ENCODE results near the gene PSMD6. TPM values are rescaled to one million over a fixed set of nuclear protein-coding genes. Genes with fewer than 3 reads are reported as not detected.

The PSMD6 gene
- total and polyA plus RNA-seq, 2 experiments from 2014 or later = 99.6 to 104 TPM

DNA sequence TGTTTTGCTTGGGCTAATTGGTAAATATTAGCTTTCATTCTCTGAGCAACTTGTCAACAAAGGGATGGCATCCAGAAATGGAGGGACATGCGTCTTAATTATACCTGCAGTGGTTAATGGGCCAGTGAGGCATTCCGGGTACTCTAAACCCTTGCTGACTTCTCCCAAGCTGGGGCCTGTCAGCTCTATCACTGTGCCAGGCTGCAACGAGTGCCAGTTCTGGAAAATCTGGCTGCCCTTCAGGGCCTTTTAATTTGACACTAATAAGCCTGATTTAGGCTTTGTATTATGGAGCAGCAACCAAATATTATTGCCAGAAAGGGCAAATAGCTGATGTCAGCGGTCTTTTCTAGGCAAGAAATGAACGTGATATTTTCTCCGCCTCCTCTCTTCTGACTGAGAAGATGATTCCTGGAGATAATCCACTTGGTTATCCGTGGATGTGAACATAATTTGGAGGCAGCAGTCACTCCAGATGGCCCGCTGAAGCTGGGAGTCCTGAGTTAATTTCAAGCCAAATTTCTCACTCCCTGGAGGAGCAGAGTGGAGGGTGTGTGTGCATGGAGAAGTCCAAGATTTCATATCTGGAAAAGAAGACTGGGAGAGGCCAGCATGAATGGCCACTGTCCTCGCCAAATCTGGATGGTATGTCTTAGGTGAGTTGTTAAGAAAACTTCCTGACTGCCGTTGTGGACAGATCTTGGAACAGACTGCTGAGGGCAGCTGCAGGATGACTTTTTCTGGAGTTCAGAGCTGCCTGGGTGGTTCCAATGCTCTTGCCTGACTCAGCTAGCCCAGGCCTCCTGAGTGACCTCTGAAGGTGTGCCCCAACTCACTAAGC is 44.4 kb upstream of the PSMD6 start:
- DNase-seq (ENCODE audit: low spot score) = no peak
- Histone ChIP-seq H3K9me3 (ENCODE audit: low read depth) (no peaks in the 10 kb centered on the region), H3K79me2 (no peaks in the 10 kb centered on the region), H3K9me2 (replicated peaks; ENCODE audit: insufficient read depth) (no peaks in the 10 kb centered on the region), H2AFZ (no peak overlapping the region), H3K36me3 (replicated peaks; ENCODE audit: insufficient read depth, low read depth) (no peaks in the 10 kb centered on the region), H3K4me2 (no peak overlapping the region), H3K4me3 (no peak overlapping the region), H3K27me3 (no peaks in the 10 kb centered on the region), H3K4me1 (ENCODE audit: insufficient read depth) (no peaks in the 10 kb centered on the region), H3K27ac (no peak overlapping the region), H4K20me1 (ENCODE audit: insufficient read depth, poor library complexity, severe bottlenecking) (no peaks in the 10 kb centered on the region)
- TF ChIP-seq EZH2 (IDR thresholded peaks at IDR 0.05; ENCODE audit: borderline replicate concordance) (no peak), EZH2phosphoT487 (IDR thresholded peaks at IDR 0.05; ENCODE audit: low read depth, severe bottlenecking, unreplicated experiment) (no peak)
- TF ChIP-seq, protein P1, sequence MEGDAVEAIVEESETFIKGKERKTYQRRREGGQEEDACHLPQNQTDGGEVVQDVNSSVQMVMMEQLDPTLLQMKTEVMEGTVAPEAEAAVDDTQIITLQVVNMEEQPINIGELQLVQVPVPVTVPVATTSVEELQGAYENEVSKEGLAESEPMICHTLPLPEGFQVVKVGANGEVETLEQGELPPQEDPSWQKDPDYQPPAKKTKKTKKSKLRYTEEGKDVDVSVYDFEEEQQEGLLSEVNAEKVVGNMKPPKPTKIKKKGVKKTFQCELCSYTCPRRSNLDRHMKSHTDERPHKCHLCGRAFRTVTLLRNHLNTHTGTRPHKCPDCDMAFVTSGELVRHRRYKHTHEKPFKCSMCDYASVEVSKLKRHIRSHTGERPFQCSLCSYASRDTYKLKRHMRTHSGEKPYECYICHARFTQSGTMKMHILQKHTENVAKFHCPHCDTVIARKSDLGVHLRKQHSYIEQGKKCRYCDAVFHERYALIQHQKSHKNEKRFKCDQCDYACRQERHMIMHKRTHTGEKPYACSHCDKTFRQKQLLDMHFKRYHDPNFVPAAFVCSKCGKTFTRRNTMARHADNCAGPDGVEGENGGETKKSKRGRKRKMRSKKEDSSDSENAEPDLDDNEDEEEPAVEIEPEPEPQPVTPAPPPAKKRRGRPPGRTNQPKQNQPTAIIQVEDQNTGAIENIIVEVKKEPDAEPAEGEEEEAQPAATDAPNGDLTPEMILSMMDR (IDR thresholded peaks at IDR 0.05; ENCODE audit: poor library complexity) = no peak
- 76% methylated on average over 10 of the region's 10 CpGs for WGBS (ENCODE audit: low lambda C conversion rate, missing lambda C conversion rate)

DNA sequence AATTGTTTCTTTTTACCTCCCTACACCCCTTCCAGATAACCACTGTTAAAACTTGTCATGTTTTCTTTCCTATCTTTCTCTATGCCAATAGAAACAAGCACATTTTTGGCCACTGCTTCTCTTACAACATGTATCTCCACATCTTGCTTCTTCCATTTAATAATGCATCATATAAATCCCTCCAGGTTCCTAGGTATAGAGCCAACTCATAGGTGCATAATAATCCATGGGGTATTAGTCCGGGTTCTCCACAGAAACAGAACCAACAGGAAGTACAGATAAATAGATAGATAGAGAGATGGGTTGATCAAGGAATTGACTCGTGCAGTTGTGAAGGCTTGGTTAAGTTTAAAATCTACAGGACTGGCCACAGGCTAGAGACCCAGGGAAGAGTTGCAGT is 41.5 kb upstream of the PSMD6 start:
- Histone ChIP-seq H3K9me2 (replicated peaks; ENCODE audit: insufficient read depth) (no peaks in the 10 kb centered on the region), H3K4me1 (ENCODE audit: insufficient read depth) (no peaks in the 10 kb centered on the region), H3K36me3 (replicated peaks; ENCODE audit: insufficient read depth, low read depth) (no peaks in the 10 kb centered on the region), H2AFZ (no peak overlapping the region), H3K4me2 (no peak overlapping the region), H3K79me2 (no peaks in the 10 kb centered on the region), H3K27ac (no peak overlapping the region), H3K4me3 (no peak overlapping the region), H3K27me3 (no peaks in the 10 kb centered on the region), H4K20me1 (ENCODE audit: insufficient read depth, poor library complexity, severe bottlenecking) (no peaks in the 10 kb centered on the region), H3K9me3 (ENCODE audit: low read depth) (no peaks in the 10 kb centered on the region)
- 95% methylated on average over 2 of the region's 2 CpGs for WGBS (ENCODE audit: low lambda C conversion rate, missing lambda C conversion rate)
- TF ChIP-seq EZH2phosphoT487 (IDR thresholded peaks at IDR 0.05; ENCODE audit: low read depth, severe bottlenecking, unreplicated experiment) = no peak
- TF ChIP-seq EZH2 (IDR thresholded peaks at IDR 0.05; ENCODE audit: borderline replicate concordance) = no peak
- TF ChIP-seq, protein P1 (IDR thresholded peaks at IDR 0.05; ENCODE audit: poor library complexity) = no peak
- DNase-seq (ENCODE audit: low spot score) = no peak

DNA sequence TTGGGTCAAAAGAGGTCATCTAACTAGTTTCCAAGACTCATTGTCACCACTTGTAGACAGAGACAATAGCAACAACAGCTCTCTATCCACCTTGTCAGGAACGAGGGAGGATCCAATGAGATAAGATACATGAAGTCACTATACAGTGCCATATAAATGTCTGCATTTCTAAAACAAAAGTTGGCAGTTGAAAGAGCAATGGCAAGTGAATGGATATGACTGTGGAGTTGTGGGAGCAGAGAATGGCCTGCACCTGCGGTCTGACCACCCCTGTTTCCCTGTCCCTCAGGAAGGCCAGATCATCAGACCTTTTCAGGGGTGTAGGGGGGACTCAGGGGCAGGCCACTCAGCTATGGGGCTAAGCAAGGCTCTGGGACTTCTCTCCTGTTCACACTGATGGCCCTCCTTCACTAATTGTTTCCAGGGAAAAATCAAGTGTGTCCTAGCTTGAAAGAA is 40.7 kb upstream of the PSMD6 start:
- no peaks in the 10 kb centered on the region for H3K9me2 ChIP-seq (replicated peaks; ENCODE audit: insufficient read depth)
- H3K79me2 ChIP-seq = no peaks in the 10 kb centered on the region
- no peak overlapping the region for H2AFZ ChIP-seq
- no peaks in the 10 kb centered on the region for H4K20me1 ChIP-seq (ENCODE audit: insufficient read depth, poor library complexity, severe bottlenecking)
- no peak overlapping the region for H3K4me2 ChIP-seq
- TF ChIP-seq, protein P1 (IDR thresholded peaks at IDR 0.05; ENCODE audit: poor library complexity) = no peak
- TF ChIP-seq EZH2 (IDR thresholded peaks at IDR 0.05; ENCODE audit: borderline replicate concordance) = no peak
- TF ChIP-seq EZH2phosphoT487 (IDR thresholded peaks at IDR 0.05; ENCODE audit: low read depth, severe bottlenecking, unreplicated experiment) = no peak
- 76% methylated on average over 2 of the region's 2 CpGs for WGBS (ENCODE audit: low lambda C conversion rate, missing lambda C conversion rate)
- H3K9me3 ChIP-seq (ENCODE audit: low read depth) = no peaks in the 10 kb centered on the region
- H3K4me3 ChIP-seq = no peak overlapping the region
- H3K36me3 ChIP-seq (replicated peaks; ENCODE audit: insufficient read depth, low read depth) = no peaks in the 10 kb centered on the region
- no peaks in the 10 kb centered on the region for H3K4me1 ChIP-seq (ENCODE audit: insufficient read depth)
- no peak for DNase-seq (ENCODE audit: low spot score)
- H3K27me3 ChIP-seq = no peaks in the 10 kb centered on the region
- no peak overlapping the region for H3K27ac ChIP-seq
